HT-29 (cell line): ENCODE measurements around the gene RSRC2. TPM values are rescaled to one million over a fixed set of nuclear protein-coding genes. Genes with fewer than 3 reads are reported as not detected.
A peak's percentile ranks its signal among the peaks of the same experiment; 100 is the strongest.
"Not testable (repeated sequence)": the region's sequence is repeated elsewhere in the genome, so short reads cannot be mapped to it uniquely, and the experiment has no call there.

Experiments
- DNase-seq: peaks from one replicate; pipeline ENCODE4 v3.0.0-alpha.2; 2015; ENCODE audit warnings: low spot score
- total RNA-seq: library from RNA; depleted of rRNA; stranded (reverse); fragments of >200 nt; shearing (Covaris generic); gene quantifications from 2 replicates; pipeline ENCODE4 v1.2.3, GENCODE V29; 2014

RSRC2 gene
- total RNA-seq, 1 experiment from 2014 or later, result 48.0 TPM

GRCh38 chr12:122486805-122487426 is 39.8 kb downstream of the RSRC2 start:
- no peak for DNase-seq

- DNase-seq, result not testable (repeated sequence)
Measured at GRCh38 chr12:122486360-122486759, 40.4 kb downstream of the RSRC2 start.

- not testable (repeated sequence) for DNase-seq
Measured at GRCh38 chr12:122484385-122484784, 42.4 kb downstream of the RSRC2 start.

- no peak for DNase-seq
Measured at GRCh38 chr12:122483969-122484368, 42.8 kb downstream of the RSRC2 start.

GRCh38 chr12:122481861-122482260 is 44.9 kb downstream of the RSRC2 start:
- DNase-seq, result no peak

- no peak for DNase-seq
Measured at GRCh38 chr12:122480753-122481152, 46.0 kb downstream of the RSRC2 start.

GRCh38 chr12:122474324-122474716 is 52.4 kb downstream of the RSRC2 start:
- no peak for DNase-seq

GRCh38 chr12:122473543-122474323 is 53.0 kb downstream of the RSRC2 start:
- DNase-seq, result no peak

- DNase-seq, result peak; percentile 76
Measured at GRCh38 chr12:122471324-122472226, 55.2 kb downstream of the RSRC2 start.

- not testable (repeated sequence) for DNase-seq
Measured at GRCh38 chr12:122470576-122470975, 56.2 kb downstream of the RSRC2 start.

GRCh38 chr12:122469856-122470255 is 56.9 kb downstream of the RSRC2 start:
- not testable (repeated sequence) for DNase-seq

GRCh38 chr12:122467983-122468382 is 58.8 kb downstream of the RSRC2 start:
- peak; percentile 80 for DNase-seq

GRCh38 chr12:122464317-122465042 is 62.3 kb downstream of the RSRC2 start:
- peak; percentile 61 for DNase-seq

- DNase-seq, result no peak
Measured at GRCh38 chr12:122460641-122461040, 66.1 kb downstream of the RSRC2 start.

- no peak for DNase-seq
Measured at GRCh38 chr12:122460061-122460460, 66.7 kb downstream of the RSRC2 start.

GRCh38 chr12:122459211-122459610 is 67.5 kb downstream of the RSRC2 start:
- DNase-seq, result no peak

- DNase-seq, result no peak
Measured at GRCh38 chr12:122458105-122459035, 68.4 kb downstream of the RSRC2 start.

- DNase-seq, result no peak
Measured at GRCh38 chr12:122457627-122458026, 69.1 kb downstream of the RSRC2 start.

- DNase-seq, result no peak
Measured at GRCh38 chr12:122454739-122455138, 72.0 kb downstream of the RSRC2 start.

GRCh38 chr12:122454250-122454721 is 72.5 kb downstream of the RSRC2 start:
- DNase-seq, result no peak
